Measurements from ENCODE around the gene FIGN.

The FIGN gene

GRCh38 chr2:163606878-163607277 lies 128.9 kb downstream of the FIGN start:
- DNase-seq, result no peak

GRCh38 chr2:163605779-163606178 lies 130.0 kb downstream of the FIGN start:
- no peak for DNase-seq

GRCh38 chr2:163604941-163605555 lies 130.8 kb downstream of the FIGN start:
- DNase-seq, result no peak

GRCh38 chr2:163602196-163602595 lies 133.6 kb downstream of the FIGN start:
- DNase-seq, result no peak

- no peak for DNase-seq
Observed at GRCh38 chr2:163601377-163601776, 134.4 kb downstream of the FIGN start.

- DNase-seq, result no peak
Observed at GRCh38 chr2:163600801-163601200, 135.0 kb downstream of the FIGN start.

GRCh38 chr2:163595028-163595427 lies 140.8 kb downstream of the FIGN start:
- DNase-seq, result no peak

GRCh38 chr2:163594497-163594896 lies 141.3 kb downstream of the FIGN start:
- DNase-seq, result no peak

GRCh38 chr2:163593982-163594381 lies 141.8 kb downstream of the FIGN start:
- DNase-seq, result no peak

GRCh38 chr2:163592954-163593622 lies 142.7 kb downstream of the FIGN start:
- no peak for DNase-seq

GRCh38 chr2:163591461-163591860 lies 144.3 kb downstream of the FIGN start:
- no peak for DNase-seq

GRCh38 chr2:163580757-163581156 lies 155.1 kb downstream of the FIGN start:
- DNase-seq, result no peak

- DNase-seq, result no peak
Observed at GRCh38 chr2:163574309-163574708, 161.5 kb downstream of the FIGN start.

- no peak for DNase-seq
Observed at GRCh38 chr2:163573652-163574051, 162.2 kb downstream of the FIGN start.

- no peak for DNase-seq
Observed at GRCh38 chr2:163572850-163573249, 163.0 kb downstream of the FIGN start.

GRCh38 chr2:163571423-163572102 lies 164.2 kb downstream of the FIGN start:
- DNase-seq, result no peak

- no peak for DNase-seq
Observed at GRCh38 chr2:163570391-163570790, 165.4 kb downstream of the FIGN start.

- DNase-seq, result no peak
Observed at GRCh38 chr2:163565192-163565591, 170.6 kb downstream of the FIGN start.

- no peak for DNase-seq
Observed at GRCh38 chr2:163564236-163564635, 171.6 kb downstream of the FIGN start.

- no peak for DNase-seq
Observed at GRCh38 chr2:163563336-163563735, 172.5 kb downstream of the FIGN start.

- DNase-seq, result no peak
Observed at GRCh38 chr2:163558251-163559021, 177.4 kb downstream of the FIGN start.

GRCh38 chr2:163556511-163556910 lies 179.3 kb downstream of the FIGN start:
- no peak for DNase-seq

- DNase-seq, result no peak
Observed at GRCh38 chr2:163554864-163555263, 180.9 kb downstream of the FIGN start.

- DNase-seq, result no peak
Observed at GRCh38 chr2:163553601-163554000, 182.2 kb downstream of the FIGN start.

Data from hematopoietic multipotent progenitor cell treated with erythropoietin and hydrocortisone succinate and interleukin-3 and kit ligand, for 4 days (in vitro differentiated cells).